NCI-H146 treated with DMSO at 0.1 percent for 48 hours (cell line): ENCODE measurements around the gene ADAMTSL2.

ENCODE experiments used
- DNase-seq: peaks from one replicate; lab custom pipeline; 2025; ENCODE audit not compliant: unreplicated experiment; lab: John Stamatoyannopoulos, UW

The ADAMTSL2 gene

DNA sequence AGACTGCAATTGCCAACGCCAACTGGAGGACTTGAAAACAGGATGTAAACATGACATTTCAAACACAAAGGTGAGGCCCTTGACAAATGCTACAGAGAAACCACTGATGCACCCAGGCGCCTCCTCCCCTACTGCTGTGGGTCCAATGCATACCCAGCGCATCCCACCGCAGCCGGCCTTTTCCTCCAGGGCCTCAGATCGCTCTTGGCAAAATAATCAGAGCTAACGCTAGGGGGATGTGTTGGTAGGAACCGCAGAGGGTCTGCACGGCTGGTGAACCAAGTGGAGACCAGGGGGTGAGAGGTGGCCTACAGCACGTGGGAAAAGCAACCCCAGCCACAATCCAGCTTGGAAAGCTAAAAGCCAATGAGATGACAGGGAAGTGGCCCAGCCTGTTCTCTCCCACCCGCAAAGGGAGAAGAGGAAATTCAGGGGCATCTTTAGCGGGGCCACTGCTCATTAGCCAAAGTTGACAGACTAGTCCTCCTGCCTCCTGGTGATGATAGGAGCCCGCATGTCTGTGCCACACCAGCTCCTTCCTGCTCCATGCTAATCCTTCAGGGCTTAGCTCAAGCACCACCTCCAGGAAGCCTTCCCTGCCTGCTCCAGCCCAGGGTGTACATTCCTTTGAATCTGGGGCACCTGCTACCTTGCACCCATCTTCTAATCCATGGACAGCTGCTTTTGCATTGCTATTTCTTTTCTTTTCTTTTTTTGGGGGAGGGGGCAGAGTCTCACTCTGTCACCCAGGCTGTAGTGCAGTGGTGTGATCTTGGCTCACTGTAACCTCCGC lies 68.8 kb downstream of the ADAMTSL2 start:
- DNase-seq: no peak

DNA sequence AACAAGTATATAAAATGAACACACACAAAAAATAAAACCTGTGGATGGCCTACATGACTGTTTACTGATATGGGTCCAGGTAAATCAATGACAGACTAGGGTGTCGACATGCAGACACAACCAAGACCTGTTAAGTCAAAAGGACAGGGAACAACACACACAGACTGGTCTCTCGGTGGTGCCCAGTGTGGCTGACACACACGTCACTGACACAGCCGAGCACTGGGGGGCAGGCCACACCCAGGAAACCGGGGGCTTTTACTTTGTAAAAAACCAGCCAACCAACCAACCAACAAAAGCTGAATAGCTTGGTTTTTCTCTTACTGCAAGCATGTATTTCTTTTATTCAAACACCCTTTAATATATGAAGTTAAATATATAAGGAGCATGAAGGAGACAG lies 69.7 kb downstream of the ADAMTSL2 start:
- no peak for DNase-seq

GRCh38 chr9:133604856-133605255 lies 70.4 kb downstream of the ADAMTSL2 start:
- DNase-seq: no peak

- DNase-seq: no peak
Measured at GRCh38 chr9:133605446-133605845, 70.9 kb downstream of the ADAMTSL2 start.

DNA sequence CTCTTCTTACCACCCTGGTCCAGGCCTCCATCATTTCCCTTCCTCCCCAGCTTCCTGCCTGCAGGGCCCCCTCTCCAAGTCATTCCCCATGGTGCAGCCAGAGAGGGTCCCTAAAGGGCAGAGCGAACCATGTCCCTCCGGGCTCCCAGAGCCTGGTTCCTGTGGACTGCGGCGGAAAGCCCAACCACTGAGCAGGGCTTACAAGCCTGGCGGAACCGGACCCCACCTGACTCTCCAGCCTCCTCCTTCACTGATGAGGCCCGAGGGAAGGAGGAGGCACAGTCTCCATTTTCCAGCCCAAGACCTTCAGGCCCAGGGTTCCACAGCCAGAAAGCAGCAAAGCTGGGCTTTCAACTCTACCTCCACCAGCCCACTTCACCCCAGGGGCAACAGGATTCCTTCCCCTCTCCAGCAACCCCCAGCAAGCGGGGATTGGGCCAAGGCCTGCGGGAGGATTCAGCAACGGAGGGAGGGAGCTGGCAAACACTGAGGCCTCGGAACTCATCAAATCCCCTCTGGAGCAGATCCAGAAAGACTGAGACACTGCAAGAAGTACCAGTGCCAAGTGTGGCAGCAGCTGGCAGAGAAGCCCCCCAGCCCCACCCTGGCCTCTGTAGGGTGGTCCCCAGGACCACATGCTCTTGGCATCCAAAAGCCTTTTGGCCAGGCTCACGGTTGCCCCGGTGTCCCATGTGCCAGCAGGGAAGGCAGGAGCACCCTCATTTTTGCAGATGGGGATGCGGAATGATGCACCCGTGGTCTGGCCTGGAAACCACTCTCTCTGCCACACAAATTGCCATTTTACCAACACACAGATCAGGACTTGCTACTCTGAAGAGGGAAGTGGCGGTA lies 71.6 kb downstream of the ADAMTSL2 start:
- no peak for DNase-seq

GRCh38 chr9:133606708-133607025 lies 72.2 kb downstream of the ADAMTSL2 start:
- no peak for DNase-seq

GRCh38 chr9:133607381-133607780 lies 72.9 kb downstream of the ADAMTSL2 start:
- no peak for DNase-seq

DNA sequence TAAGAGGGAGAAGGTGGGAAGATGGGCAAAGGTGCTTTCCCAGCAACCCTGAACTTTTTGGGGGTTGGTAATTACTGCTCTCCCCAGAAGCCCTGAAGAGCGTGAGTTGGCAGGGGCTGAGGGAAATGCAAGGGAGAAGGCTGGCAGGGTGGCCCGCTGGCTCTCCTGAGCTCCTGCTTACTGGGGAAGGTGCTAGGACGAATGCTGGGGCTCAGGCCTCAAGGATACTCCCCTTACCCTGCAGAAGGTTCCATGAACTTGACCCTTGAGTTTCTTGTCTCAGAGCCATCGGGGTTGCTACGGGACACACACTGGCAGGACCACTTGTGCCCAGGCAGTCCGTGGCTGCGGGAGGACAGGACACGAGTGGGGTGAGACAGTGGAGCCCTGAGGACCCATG lies 73.5 kb downstream of the ADAMTSL2 start:
- DNase-seq: no peak

DNA sequence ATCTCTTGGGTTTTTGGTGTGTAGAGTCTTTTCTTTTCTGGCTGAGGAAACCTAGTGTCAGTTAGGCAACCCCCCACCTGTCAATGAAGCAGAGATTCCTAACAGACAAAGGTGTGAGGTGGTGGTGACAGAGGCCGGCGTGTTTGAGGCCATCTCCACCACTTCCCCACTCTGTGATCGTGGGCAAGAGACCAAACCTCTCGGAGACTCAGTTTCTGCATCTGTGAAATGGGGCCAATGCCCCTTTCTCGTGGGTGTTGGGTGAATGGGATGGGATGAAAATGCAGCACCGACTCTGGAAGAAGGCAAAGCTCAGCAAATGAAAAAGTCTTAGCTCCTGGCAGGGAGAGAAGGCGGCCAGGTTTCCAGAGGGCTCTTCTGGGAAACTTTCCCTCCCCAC lies 73.9 kb downstream of the ADAMTSL2 start:
- DNase-seq: no peak

- no peak for DNase-seq
Measured at GRCh38 chr9:133608889-133609288, 74.4 kb downstream of the ADAMTSL2 start.

DNA sequence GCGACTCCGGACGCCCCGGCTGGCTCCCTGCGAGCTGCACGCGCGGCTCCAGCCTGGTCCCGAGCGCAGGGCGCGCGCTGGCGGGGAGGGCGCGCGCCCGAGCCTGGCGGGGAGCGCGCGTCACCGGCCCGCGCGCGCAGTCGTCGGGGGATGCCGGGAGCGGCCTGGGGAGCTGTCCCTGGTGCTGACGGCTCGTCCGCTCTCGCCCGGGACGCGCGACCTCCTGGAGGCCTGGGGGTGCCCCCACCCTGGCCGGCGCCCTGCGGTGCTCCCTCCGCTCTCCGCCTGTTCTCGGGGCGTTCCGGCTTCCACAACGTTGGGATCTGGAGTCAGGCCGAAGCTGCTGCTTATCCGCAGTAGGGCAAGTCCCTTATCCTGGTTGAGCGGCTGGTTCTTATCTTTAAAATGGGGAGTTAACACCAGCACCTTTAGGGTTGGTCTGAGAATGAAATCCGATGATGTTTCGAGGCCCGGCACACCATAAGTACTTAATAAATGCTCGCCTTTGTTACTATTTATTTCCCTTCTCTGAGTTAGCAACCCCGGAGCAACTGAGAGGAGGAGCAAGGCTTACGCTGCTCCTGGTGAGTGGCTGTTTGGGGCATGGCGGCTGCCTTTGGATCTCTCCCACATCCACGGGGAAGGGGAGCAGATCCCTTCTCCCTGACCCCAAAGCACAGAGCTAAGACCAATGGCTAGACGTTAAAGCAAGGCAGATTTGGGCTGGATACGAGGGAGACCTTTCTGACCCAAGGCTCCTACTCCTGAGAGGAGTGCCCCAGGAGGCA lies 75.0 kb downstream of the ADAMTSL2 start, which contains the start of gene FAM163B:
TSS of gene FAM163B (minus strand) at position 79 of the 788 bp plus-strand sequence. CDS start 29,166 bp downstream, outside the sequence.
- DNase-seq: no peak

DNA sequence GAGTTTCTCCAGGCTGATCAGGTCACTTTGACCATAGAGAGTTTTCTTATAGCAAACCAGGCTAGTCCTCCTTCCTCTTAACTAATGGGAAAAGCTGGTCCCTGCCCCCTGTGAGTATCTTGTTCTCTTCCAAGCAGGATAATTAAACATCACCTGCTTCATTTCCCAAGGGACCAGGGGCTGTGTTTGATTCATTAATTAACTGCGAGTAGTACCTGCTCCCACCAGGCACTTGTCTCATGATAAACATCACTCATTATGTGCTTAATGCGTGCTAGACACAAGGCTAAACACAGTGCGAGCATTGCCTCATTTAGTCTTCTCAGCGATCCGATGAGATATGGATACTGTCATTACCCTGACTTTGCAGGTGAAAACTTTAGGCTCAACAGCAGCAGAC lies 76.3 kb downstream of the ADAMTSL2 start:
- peak; percentile 64 for DNase-seq

DNA sequence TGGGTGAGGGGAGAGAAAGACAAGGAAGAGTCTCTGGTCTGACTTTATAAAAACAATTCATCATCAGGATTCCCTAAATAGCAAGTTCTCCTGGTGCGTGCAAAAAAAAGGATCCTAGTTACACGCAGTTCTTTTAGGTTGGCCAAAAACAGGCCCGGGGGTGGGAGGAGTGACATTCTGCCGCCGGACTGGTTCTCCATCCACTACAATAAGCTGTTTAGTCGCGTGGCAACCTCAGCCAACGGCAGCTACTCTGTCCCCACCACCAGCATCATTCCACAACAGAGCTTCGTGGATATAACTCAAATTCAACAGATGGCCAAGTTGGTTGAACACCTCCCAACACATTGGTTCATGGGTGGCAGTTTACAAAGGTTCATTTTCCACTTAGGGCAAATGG lies 77.5 kb downstream of the ADAMTSL2 start:
- no peak for DNase-seq

DNA sequence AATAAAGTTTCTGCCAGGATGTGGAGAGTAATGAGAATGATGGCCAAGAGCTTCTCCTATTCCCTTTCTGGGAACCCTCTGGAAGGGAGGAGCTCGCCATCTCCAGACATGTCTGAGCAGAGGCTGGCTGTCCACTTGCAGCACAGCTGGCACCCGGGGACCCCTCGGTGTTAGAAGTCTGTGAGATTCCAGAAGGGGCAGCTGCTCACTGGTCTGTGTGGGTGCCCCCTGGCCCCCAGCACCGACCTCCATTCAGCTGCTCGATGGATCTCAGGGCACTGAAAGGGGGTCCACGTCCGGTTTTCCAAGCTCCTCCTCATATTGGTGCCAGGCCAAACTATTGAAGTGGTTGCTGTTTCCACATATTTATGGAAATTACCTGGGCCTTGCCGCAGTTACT lies 78.3 kb downstream of the ADAMTSL2 start:
- DNase-seq: no peak

DNA sequence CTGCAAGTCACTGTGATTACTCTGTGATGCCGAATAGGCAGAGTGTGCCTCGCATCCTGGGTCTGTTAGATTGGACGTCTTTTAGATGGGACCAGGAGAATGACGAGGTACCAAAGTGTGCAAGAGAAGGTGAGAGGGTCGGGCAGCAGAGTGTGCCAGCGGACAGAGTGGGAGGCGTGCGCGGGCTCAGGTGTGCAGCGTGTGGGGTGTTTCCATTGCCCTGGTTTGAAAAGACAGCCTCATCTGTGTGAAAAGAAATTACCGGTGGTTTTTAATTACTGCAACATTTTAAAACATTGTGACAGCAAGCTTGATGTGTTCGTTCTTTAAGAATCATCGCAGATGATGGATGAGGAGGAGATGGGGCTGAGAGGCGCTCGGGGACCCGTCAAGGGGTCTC lies 78.9 kb downstream of the ADAMTSL2 start:
- DNase-seq: no peak

- no peak for DNase-seq
Measured at GRCh38 chr9:133614056-133614455, 79.6 kb downstream of the ADAMTSL2 start.

DNA sequence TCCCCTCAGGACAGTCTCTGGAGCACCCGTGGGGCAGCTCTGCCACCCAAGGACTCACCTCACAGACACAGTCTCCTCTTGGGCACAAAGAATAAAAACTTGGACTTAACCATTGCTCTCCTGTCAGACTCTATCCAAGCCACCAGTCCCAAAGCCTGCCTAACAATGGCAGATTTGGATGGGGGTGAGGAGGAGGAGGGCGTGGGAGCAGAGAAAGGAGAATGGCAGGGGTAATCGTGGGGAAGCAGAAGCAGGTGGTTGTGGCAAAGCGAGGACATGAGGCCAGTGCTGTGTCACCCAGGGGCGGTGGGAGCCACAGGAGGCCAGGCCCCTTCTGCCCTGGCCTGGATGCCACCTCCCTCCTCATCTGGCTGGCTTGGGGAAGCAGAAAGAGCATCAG lies 80.2 kb downstream of the ADAMTSL2 start:
- no peak for DNase-seq

DNA sequence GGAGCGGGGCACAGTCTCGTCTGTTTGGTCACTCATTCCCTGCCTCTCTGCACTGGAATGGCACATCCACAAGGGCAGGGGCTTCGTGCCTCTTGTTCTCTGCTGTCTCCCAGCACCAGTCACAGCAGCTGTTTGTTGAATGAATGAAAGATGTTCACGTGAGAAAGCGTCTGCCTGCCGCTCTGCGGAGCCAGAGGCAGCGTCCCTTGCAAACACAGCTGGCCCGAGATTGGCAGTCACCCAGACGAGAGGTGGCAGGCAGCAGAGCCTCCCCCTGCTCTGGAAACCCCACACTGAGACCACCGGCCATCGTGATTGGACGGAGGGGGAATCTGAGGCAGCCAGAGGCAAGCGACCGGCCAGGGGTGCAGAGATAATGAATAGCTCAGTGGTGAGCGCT lies 80.7 kb downstream of the ADAMTSL2 start:
- DNase-seq: no peak

DNA sequence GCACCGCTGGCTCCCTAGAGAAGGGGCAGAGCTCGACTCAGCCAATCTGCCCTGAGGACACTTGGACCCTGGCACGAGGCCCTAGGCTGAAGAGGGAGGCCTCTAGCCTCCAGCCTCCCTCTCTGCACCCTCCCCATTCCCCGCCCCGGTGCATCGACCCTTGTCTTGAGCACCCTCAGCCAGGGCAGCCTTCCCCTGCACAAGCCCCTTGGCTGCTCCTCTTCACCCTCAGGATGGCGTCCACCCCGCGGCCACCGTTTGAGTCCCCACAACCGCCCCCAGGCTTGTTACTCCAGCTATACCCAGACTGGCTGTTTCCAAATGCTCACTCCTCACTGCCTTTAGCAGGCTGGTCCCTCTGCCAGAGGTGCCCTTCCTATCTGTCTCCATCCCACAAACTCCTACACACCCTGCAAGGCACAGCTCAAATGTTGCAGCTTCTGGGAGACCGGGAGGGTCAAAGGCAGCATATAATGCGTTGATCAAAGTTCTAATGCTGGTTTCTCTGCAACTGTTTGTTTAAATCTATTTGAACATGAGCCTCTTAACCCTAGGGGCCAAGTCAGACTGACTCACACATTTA lies 81.2 kb downstream of the ADAMTSL2 start:
- DNase-seq: no peak

DNA sequence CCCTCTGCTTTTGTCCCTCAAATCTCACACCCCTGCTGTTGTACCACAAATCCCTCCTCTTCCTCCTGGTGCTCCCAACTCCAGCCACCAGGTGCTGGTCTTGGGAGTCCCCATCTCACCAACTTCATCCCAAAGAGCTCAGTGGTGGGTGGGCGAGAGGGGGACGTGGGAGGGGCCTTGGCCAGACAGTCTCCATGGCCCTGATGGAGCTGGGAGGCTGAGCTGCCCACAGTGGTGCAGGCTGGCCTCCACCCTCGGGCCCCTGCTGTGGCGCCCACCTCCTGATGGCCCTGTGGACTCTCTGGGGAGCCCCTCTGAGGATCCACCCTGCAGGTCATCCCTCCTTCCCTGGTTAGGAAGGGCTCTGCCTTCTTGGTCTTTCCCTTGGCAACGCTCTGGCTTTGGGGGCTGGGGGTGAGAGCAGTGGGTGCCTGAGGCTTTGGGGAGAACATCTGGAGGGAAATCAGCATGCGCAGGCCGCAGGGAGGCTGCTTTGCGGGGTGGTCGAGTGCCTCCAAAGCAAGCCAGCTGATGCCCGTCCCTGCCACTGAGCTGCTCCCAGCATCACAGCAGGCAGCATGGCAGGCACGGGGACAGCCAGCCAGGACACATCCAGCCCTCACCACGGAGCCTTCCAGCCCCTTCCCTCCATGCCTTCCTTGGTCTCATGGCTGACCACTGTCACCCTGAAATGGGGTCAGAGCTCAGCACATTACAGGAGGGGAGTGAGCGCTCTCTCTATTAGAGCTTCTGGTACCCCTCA lies 82.3 kb downstream of the ADAMTSL2 start:
- no peak for DNase-seq
